ENCODE data around the gene KRT79. TPM values are rescaled to one million over a fixed set of nuclear protein-coding genes. Genes with fewer than 3 reads are reported as not detected.

The KRT79 gene
- total RNA-seq, 1 experiment from 2014 or later, result not detected

GRCh38 chr12:52782502-52782901 is 51.6 kb downstream of the KRT79 start:
- Histone ChIP-seq H3K4me1 (ENCODE audit: control insufficient read depth, insufficient read depth, low read length) (no peaks in the 10 kb centered on the region), H3K9me3 (ENCODE audit: control insufficient read depth, insufficient read depth, low read depth, low read length) (no peaks in the 10 kb centered on the region), H3K27ac (ENCODE audit: low read length) (no peak overlapping the region), H3K36me3 (ENCODE audit: control insufficient read depth, insufficient read depth, low read length) (no peaks in the 10 kb centered on the region), H3K4me3 (ENCODE audit: low read depth in 2 of 2, low read length in 2 of 2) (no peak overlapping the region), H3K27me3 (ENCODE audit: control insufficient read depth, insufficient read depth, low read length) (peaks cover 18% of the 10 kb centered on the region)
- in situ Hi-C loops (cut with HindIII; ENCODE audit: low pct_unique_long_range_greater_than_20kb, low sequenced_read_pairs) (no loop called here), intact Hi-C loops (cut with micrococcal nuclease; ENCODE audit: unreplicated experiment) (no loop called here)
- ChIA-PET CTCF (no interaction called here), POLR2A (no interaction called here)
- DNase-seq (ENCODE audit: low read depth, low spot score), result no peak
- TF ChIP-seq REST (IDR thresholded peaks at IDR 0.05; ENCODE audit: insufficient read depth in 1 of 2, low read depth in 2 of 2, low read length in 1 of 2), result no peak
- no peak for TF ChIP-seq CTCF (IDR thresholded peaks at IDR 0.05)
- ATAC-seq, result no peak
- BruUV-seq (replicated peaks), result no TSS peak

GRCh38 chr12:52781399-52782082 is 52.6 kb downstream of the KRT79 start:
- Histone ChIP-seq H3K9me3 (ENCODE audit: control insufficient read depth, insufficient read depth, low read depth, low read length) (no peaks in the 10 kb centered on the region), H3K36me3 (ENCODE audit: control insufficient read depth, insufficient read depth, low read length) (no peaks in the 10 kb centered on the region), H3K4me3 (ENCODE audit: low read depth in 2 of 2, low read length in 2 of 2) (no peak overlapping the region), H3K27me3 (ENCODE audit: control insufficient read depth, insufficient read depth, low read length) (peaks cover 18% of the 10 kb centered on the region), H3K27ac (ENCODE audit: low read length) (no peak overlapping the region), H3K4me1 (ENCODE audit: control insufficient read depth, insufficient read depth, low read length) (no peaks in the 10 kb centered on the region)
- BruUV-seq (replicated peaks), result no TSS peak
- ATAC-seq, result no peak
- in situ Hi-C loops (cut with HindIII; ENCODE audit: low pct_unique_long_range_greater_than_20kb, low sequenced_read_pairs) (no loop called here), intact Hi-C loops (cut with micrococcal nuclease; ENCODE audit: unreplicated experiment) (no loop called here)
- POLR2A ChIA-PET, result no interaction called here
- TF ChIP-seq POLR2AphosphoS5 (IDR thresholded peaks at IDR 0.05; ENCODE audit: low read depth, low read length) (no peak), TCF7L2 (IDR thresholded peaks at IDR 0.05; ENCODE audit: low read depth, low read length) (no peak), REST (IDR thresholded peaks at IDR 0.05; ENCODE audit: insufficient read depth in 1 of 2, low read depth in 2 of 2, low read length in 1 of 2) (no peak)
- CTCF ChIA-PET, result no interaction called here
- DNase-seq (ENCODE audit: low read depth, low spot score), result no peak

Data from Panc1 (cell line).